Activated B cell treated with CpG ODN at 0.5 μM for 24 hours (primary cell): ENCODE measurements around the gene CDH12. TPM values are rescaled to one million over a fixed set of nuclear protein-coding genes. Genes with fewer than 3 reads are reported as not detected.
"Not testable (repeated sequence)": the region's sequence is repeated elsewhere in the genome, so short reads cannot be mapped to it uniquely, and the experiment has no call there.

Source experiments
- ATAC-seq: fragments of 200-7000 bp; cut with Tn5 transposase; one replicate; pipeline ENCODE4 v1.10.0; 2021; ENCODE audit warnings: low read depth, mild to moderate bottlenecking, moderate library complexity
- CTCF ChIA-PET: fragments of 350-600 bp; sonication (Branson Sonifier 250); formaldehyde crosslinking; loops from one replicate; lab custom pipeline; 2021; ENCODE audit warnings: antibody characterized with exemption; lab: Charles Lee
- POLR2A ChIA-PET: fragments of 350-600 bp; sonication (Branson Sonifier 250); formaldehyde crosslinking; loops from one replicate; lab custom pipeline; 2021; ENCODE audit warnings: antibody characterized with exemption; lab: Charles Lee
- DNase-seq: peaks from one replicate; pipeline ENCODE4 v3.0.0; 2022
- H3K27ac Mint-ChIP-seq: one replicate; pipeline ENCODE4 v1.8.0; 2020; ENCODE audit warnings: mixed read lengths
- H3K27me3 Mint-ChIP-seq: one replicate; pipeline ENCODE4 v1.8.0; 2021; ENCODE audit warnings: mixed read lengths
- H3K36me3 Mint-ChIP-seq: one replicate; pipeline ENCODE4 v1.8.0; 2021; ENCODE audit warnings: low read depth, mixed read lengths
- H3K4me1 Mint-ChIP-seq: one replicate; pipeline ENCODE4 v1.8.0; 2021; ENCODE audit warnings: mixed read lengths
- H3K4me3 Mint-ChIP-seq: one replicate; pipeline ENCODE4 v1.8.0; 2020; ENCODE audit warnings: mild to moderate bottlenecking, mixed read lengths
- H3K9me3 Mint-ChIP-seq: one replicate; pipeline ENCODE4 v1.8.0; 2020; ENCODE audit warnings: mixed read lengths
- intact Hi-C: fragments of 100-400 bp; cut with micrococcal nuclease; formaldehyde crosslinking; loops from one replicate; pipeline ENCODE4 v1.15.1; 2024
- total RNA-seq: library from RNA; stranded (reverse); gene quantifications from 2 replicates; pipeline ENCODE4 v1.2.3, GENCODE V29; 2022
- TF ChIP-seq, protein P1 (sequence below): fragments of 200-600 bp; IDR thresholded peaks from one replicate; pipeline ENCODE4 v1.8.0; 2022; ENCODE audit warnings: antibody characterized with exemption, mild to moderate bottlenecking

CDH12 gene
- total RNA-seq, 1 donor from 2014 or later: not detected

DNA sequence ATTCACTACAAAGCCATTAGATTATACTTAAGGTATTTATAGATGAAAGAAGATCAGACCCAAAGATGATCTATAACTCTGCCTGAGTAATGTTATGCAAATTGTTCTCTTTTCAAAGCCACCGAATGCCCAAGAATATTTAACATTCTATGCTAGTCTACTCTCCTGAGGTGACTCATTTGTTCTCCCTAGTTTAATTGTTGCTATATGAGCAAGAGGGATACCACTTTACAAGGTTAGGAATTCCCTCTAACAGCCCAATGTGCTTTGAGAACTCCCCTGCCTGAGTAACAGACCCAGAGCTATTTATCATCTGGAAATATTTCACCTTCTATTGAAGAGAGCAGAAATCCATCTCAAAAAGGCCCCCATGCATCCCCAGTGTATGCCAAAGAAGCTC, 867.3 kb downstream of the CDH12 start:
- H3K27me3 Mint-ChIP-seq, H3K4me3 Mint-ChIP-seq, H3K36me3 Mint-ChIP-seq, ATAC-seq, H3K4me1 Mint-ChIP-seq, intact Hi-C loops, H3K9me3 Mint-ChIP-seq, DNase-seq, POLR2A ChIA-PET, H3K27ac Mint-ChIP-seq, CTCF ChIA-PET: not testable (repeated sequence)

DNA sequence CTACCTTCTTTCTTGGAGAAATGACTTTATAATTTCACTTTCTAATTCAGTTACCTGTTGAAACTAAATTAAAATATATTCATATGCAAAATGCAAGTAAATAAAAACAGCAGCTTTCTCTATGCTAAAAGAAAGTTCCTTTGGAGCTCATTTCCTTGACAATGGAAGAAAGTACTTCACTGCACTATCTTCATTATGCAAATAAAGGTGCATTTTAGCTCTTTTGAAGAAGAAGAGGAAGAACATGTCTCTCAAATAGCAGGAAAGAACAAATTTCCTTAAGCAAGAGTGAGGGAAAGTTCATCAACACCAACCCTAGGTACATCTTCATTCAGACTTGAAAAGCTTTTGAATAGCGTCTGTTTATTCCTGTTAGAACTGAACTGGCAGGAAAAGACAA, 901.6 kb downstream of the CDH12 start:
- H3K9me3 Mint-ChIP-seq, POLR2A ChIA-PET, H3K36me3 Mint-ChIP-seq, intact Hi-C loops, DNase-seq, H3K4me3 Mint-ChIP-seq, H3K4me1 Mint-ChIP-seq, CTCF ChIA-PET, H3K27ac Mint-ChIP-seq, H3K27me3 Mint-ChIP-seq, ATAC-seq: not testable (repeated sequence)

DNA sequence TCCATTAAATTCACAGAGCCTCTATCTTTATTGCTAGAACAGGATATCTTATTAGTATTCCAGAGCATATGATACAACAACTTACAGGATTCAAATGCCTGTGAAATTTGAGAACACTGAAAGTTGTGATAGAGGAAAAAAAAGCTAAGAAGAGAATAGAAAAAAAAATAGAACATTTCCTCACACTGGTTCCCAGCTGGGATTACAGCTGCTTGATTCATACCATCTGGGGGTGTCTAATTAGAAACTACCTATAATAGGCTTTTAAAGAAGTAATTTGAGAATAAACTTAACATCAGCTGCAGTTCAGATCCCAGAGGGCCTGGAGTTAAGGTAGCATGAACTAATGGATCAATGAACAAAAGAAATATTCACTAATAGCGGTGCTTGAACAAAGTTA, 922.0 kb downstream of the CDH12 start:
- ChIA-PET POLR2A (no interaction called here), CTCF (no interaction called here)
- no peak overlapping the region for H3K27ac Mint-ChIP-seq
- intact Hi-C loops: no loop called here
- H3K4me1 Mint-ChIP-seq: no peaks in the 10 kb centered on the region
- TF ChIP-seq, protein P1, sequence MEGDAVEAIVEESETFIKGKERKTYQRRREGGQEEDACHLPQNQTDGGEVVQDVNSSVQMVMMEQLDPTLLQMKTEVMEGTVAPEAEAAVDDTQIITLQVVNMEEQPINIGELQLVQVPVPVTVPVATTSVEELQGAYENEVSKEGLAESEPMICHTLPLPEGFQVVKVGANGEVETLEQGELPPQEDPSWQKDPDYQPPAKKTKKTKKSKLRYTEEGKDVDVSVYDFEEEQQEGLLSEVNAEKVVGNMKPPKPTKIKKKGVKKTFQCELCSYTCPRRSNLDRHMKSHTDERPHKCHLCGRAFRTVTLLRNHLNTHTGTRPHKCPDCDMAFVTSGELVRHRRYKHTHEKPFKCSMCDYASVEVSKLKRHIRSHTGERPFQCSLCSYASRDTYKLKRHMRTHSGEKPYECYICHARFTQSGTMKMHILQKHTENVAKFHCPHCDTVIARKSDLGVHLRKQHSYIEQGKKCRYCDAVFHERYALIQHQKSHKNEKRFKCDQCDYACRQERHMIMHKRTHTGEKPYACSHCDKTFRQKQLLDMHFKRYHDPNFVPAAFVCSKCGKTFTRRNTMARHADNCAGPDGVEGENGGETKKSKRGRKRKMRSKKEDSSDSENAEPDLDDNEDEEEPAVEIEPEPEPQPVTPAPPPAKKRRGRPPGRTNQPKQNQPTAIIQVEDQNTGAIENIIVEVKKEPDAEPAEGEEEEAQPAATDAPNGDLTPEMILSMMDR: no peak
- ATAC-seq (no peak), DNase-seq (no peak)
- H3K27me3 Mint-ChIP-seq: no peaks in the 10 kb centered on the region
- no peaks in the 10 kb centered on the region for H3K36me3 Mint-ChIP-seq
- H3K9me3 Mint-ChIP-seq: peaks cover 4% of the 10 kb centered on the region
- H3K4me3 Mint-ChIP-seq: no peak overlapping the region

DNA sequence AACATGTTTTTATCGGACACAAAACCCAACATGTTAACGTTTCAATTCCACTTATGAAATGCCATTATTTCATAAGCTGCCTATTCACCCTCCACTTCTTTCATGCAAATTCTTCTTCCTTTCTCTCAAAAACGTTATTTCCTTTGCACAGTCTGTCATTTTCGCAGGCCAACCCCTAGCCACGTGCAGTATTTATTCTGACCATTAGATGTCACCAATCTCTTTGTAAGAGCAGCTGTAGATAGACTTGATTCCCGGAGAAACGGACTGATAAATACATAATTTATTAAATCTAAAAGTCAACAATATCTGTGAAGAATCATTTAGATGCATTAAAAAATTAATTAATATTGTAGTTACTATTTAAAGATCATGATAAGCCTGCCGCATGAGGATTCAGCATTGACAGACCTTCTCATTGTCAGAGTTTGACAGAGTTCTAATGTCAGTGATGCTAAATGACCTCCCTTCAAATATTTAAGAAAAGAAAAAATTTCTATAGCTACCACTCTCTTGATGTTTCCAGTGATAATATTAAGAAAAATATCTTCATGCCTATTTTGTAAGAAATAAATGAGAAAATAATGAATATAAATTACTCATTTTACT, 933.6 kb downstream of the CDH12 start:
- ChIA-PET POLR2A (no interaction called here), CTCF (no interaction called here)
- ATAC-seq (peak; percentile 57), DNase-seq (no peak)
- Mint-ChIP-seq H3K27ac (no peak overlapping the region), H3K27me3 (no peaks in the 10 kb centered on the region), H3K4me1 (peaks cover 3% of the 10 kb centered on the region), H3K9me3 (no peaks in the 10 kb centered on the region), H3K4me3 (no peak overlapping the region), H3K36me3 (no peaks in the 10 kb centered on the region)
- intact Hi-C loops: no loop called here
- TF ChIP-seq, protein P1: no peak

DNA sequence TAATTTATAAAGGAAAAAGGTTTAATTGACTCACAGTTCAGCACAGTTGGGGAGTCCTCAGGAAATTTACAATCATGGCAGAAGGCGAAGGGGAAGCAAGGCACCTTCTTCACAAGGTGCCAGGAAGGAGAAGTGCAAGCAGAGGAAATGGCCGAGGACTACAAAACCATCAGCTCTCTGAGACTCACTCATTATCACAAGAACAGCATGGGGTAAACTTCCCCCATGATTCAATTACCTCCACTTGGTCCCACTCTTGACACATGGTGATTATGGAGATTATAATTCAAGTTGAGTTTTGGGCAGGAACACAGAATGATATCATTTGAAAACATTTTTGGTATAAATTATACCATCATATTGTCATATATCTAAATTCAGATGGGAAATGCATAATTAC, 934.7 kb downstream of the CDH12 start:
- Mint-ChIP-seq H3K4me3 (no peak overlapping the region), H3K27ac (no peak overlapping the region), H3K27me3 (no peaks in the 10 kb centered on the region), H3K36me3 (no peaks in the 10 kb centered on the region), H3K9me3 (no peaks in the 10 kb centered on the region), H3K4me1 (peaks cover 3% of the 10 kb centered on the region)
- no peak for DNase-seq
- ATAC-seq: no peak
- TF ChIP-seq, protein P1: no peak
- CTCF ChIA-PET: no interaction called here
- intact Hi-C loops: no loop called here
- POLR2A ChIA-PET: no interaction called here

DNA sequence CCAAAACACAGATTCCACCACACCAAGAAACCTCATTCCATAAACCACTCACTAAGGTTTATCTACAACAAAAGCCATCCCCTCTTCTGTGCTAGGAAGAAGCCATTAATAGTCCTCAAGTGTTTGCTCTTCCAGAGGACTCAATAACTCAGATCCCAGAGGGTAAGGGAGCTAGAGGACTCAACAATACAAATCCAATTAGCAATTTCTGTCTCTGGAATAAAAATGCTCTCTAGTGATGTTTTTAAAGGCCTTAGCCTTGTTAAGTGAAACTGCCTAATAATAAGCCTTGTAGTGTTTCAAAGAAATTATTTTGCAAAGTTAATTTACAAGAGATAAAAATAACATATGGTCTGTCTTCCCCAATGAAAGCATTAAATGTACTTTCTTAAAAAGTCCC, 942.4 kb downstream of the CDH12 start:
- Mint-ChIP-seq H3K27ac (no peak overlapping the region), H3K4me1 (no peaks in the 10 kb centered on the region), H3K4me3 (no peak overlapping the region), H3K9me3 (no peaks in the 10 kb centered on the region), H3K36me3 (no peaks in the 10 kb centered on the region), H3K27me3 (no peaks in the 10 kb centered on the region)
- POLR2A ChIA-PET: no interaction called here
- CTCF ChIA-PET: no interaction called here
- TF ChIP-seq, protein P1: no peak
- ATAC-seq (no peak), DNase-seq (no peak)
- intact Hi-C loops: no loop called here
